Subcutaneous abdominal adipose tissue (tissue), 5 donors: ENCODE results near the gene CLIC6.

Experiments used
- H3K27ac ChIP-seq: one replicate; pipeline ENCODE4 v1.7.0; 2013; ENCODE audit warnings: low read depth, mild to moderate bottlenecking, inconsistent platforms, low read length, moderate library complexity
- H3K27me3 ChIP-seq, 5 donors: one replicate each; pipeline ENCODE4 v1.7.0; 2013; ENCODE audit warnings: low read length in 5 of 5, inconsistent platforms in 1 of 5; ENCODE audit not compliant: control insufficient read depth in 5 of 5, insufficient read depth in 4 of 5
- H3K36me3 ChIP-seq, 5 donors: one replicate each; pipeline ENCODE4 v1.7.0; 2013; ENCODE audit warnings: low read length in 5 of 5; ENCODE audit not compliant: control insufficient read depth in 5 of 5, insufficient read depth in 5 of 5
- H3K4me1 ChIP-seq, 5 donors: one replicate each; pipeline ENCODE4 v1.7.0; 2013; ENCODE audit warnings: low read length in 5 of 5, mild to moderate bottlenecking in 3 of 5, moderate library complexity in 1 of 5; ENCODE audit not compliant: control insufficient read depth in 5 of 5, insufficient read depth in 5 of 5
- H3K4me3 ChIP-seq, 5 donors: one replicate each; pipeline ENCODE4 v1.7.0; 2013; ENCODE audit warnings: low read length in 5 of 5, low read depth in 1 of 5
- H3K9ac ChIP-seq, 5 donors: one replicate each; pipeline ENCODE4 v1.7.0; 2013; ENCODE audit warnings: low read length in 5 of 5, mild to moderate bottlenecking in 4 of 5, moderate library complexity in 3 of 5
- H3K9me3 ChIP-seq, 5 donors: one replicate each; pipeline ENCODE4 v1.7.0; 2013; ENCODE audit warnings: low read length in 5 of 5; ENCODE audit not compliant: control insufficient read depth in 5 of 5
- donor health status: healthy.
- donor health status: healthy.
- donor health status: healthy.
- donor health status: healthy.
- donor health status: healthy.

CLIC6 gene

DNA sequence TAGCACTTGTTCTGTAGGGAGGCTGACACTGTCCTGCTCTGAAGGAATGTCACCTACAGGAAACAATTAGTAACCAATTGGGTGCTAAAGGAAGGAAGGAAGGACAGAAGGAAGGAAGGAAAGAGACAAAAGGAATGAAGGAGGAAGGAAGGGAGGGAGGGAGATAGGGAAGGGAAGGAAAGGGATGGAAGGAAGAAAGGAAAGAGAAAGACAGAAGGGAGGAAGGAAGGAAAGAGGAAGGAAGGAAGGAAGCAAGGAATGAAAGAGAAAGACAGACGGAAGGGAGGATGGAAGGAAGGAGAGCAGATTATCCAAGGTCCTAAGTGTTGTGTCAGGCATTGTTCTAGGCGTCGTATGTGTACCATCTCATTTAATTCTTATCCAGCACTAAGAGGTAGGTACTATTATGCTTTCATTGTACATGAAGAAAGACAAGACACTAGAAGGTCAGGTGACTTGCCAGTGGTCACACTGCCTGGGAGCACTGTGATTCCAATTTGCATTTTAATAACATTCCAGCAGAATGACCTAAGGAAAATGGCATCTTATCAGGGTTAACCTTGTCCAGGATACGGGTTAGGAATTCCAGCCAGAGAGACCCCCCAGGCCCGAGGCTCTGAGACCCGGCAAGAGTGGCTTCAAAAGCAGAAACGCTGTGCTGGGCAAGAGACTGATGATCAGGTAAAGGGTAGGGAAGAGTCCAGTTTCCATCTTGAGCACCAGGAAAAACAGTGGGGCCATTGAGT lies 29.6 kb downstream of the CLIC6 start:
- Histone ChIP-seq H3K27ac (no peak overlapping the region), H3K9ac (no peak overlapping the region), H3K36me3 (no peaks in the 10 kb centered on the region), H3K27me3 (no peaks in the 10 kb centered on the region), H3K9me3 (peaks cover 0 to 6% (median 0%) of the 10 kb centered on the region in 5 donors), H3K4me3 (no peak overlapping the region), H3K4me1 (peaks cover 0 to 23% (median 22%) of the 10 kb centered on the region in 5 donors)

GRCh38 chr21:34700605-34701004 lies 31.8 kb downstream of the CLIC6 start:
- H3K4me1 ChIP-seq: peaks cover 7 to 40% (median 35%) of the 10 kb centered on the region in 5 donors
- H3K27ac ChIP-seq: no peak overlapping the region
- no peaks in the 10 kb centered on the region for H3K9me3 ChIP-seq
- H3K4me3 ChIP-seq: no peak overlapping the region
- no peaks in the 10 kb centered on the region for H3K27me3 ChIP-seq
- H3K9ac ChIP-seq: no peak overlapping the region
- H3K36me3 ChIP-seq: no peaks in the 10 kb centered on the region

GRCh38 chr21:34701726-34702125 lies 32.9 kb downstream of the CLIC6 start:
- Histone ChIP-seq H3K4me3 (no peak overlapping the region), H3K9me3 (no peaks in the 10 kb centered on the region), H3K4me1 (peaks cover 7 to 35% (median 31%) of the 10 kb centered on the region in 5 donors), H3K36me3 (no peaks in the 10 kb centered on the region), H3K27ac (peak overlapping the region; percentile 64), H3K27me3 (no peaks in the 10 kb centered on the region), H3K9ac (peak overlapping the region in 1 of 5 donors; percentile 53)

DNA sequence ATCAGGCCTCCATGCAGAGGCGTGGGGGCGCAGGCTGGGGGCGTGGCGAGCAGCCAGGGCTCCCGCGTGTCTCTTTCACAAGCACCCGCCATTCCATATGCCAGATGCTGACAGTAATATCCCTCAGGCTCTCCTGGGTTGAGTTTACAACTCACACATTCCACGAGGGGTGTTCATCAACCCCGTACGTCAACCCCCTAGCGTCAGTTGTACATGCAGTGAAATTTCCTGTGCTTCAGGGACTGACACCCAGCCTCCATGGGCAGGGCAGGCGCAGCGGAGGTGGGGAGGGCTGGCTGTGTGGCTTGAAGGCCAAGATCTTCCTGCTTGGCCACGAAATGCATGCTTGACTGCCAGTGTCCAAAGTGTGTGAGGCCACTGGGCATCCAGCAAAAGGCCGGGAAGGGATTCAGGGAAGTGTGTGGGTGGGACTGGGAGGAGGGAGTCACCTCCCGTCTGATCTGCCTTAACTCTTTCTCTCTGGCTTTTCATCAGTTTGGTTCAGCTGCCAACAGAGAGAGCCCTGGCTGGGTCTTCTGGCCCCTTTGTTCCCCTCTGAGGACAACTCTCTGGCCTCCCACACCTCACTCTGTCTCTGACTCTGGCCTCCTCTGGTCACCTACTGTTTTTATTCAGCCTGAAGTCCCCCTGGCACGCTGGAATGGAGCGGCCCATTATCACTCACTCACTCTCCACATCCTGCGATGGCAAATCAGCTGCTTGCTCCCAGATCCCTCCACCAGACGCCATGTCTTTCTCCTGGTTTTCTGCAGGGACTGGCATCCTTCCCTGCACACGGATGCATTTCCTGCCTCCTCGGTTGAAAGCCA lies 33.8 kb downstream of the CLIC6 start:
- Histone ChIP-seq H3K27ac (peak overlapping the region; percentile 64), H3K4me3 (no peak overlapping the region), H3K9ac (peak overlapping the region in 2 of 5 donors; percentile 29 to 53), H3K27me3 (peaks cover 0 to 3% (median 0%) of the 10 kb centered on the region in 5 donors), H3K36me3 (no peaks in the 10 kb centered on the region), H3K4me1 (peaks cover 7 to 35% (median 31%) of the 10 kb centered on the region in 5 donors), H3K9me3 (no peaks in the 10 kb centered on the region)

- H3K9me3 ChIP-seq: no peaks in the 10 kb centered on the region
- peaks cover 0 to 4% (median 0%) of the 10 kb centered on the region in 5 donors for H3K27me3 ChIP-seq
- H3K27ac ChIP-seq: peak overlapping the region; percentile 64
These were observed 34.8 kb downstream of the CLIC6 start for GRCh38 chr21:34703571-34703970.

DNA sequence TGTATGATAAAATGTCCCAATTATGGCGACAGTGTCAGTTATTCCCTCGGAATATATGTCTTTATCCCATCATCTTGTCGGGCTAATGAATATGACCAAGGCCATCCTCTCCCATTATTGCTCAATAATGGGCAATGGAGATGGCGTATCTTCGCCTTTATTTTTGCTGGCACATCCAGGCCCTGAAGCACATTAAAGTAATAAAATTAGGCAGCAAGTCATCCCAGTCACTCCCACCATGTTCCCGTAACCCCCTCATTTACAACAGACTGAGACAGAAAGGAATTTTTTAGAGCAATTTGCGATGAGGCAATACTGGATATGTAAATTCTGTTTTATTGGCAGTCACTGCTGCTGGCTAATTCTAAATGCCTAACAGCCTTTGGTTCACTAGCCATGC lies 35.3 kb downstream of the CLIC6 start:
- Histone ChIP-seq H3K4me1 (peaks cover 7 to 35% (median 31%) of the 10 kb centered on the region in 5 donors), H3K36me3 (no peaks in the 10 kb centered on the region), H3K4me3 (no peak overlapping the region), H3K27ac (peak overlapping the region; percentile 78), H3K9ac (peak overlapping the region in 2 of 5 donors; percentile 29 to 74), H3K9me3 (no peaks in the 10 kb centered on the region), H3K27me3 (peaks cover 0 to 4% (median 0%) of the 10 kb centered on the region in 5 donors)

More at GRCh38 chr21:34703571-34703970, 34.8 kb downstream of the CLIC6 start:
- Histone ChIP-seq H3K4me3 (no peak overlapping the region), H3K36me3 (no peaks in the 10 kb centered on the region), H3K9ac (peak overlapping the region in 2 of 5 donors; percentile 21 to 41), H3K4me1 (peaks cover 7 to 35% (median 31%) of the 10 kb centered on the region in 5 donors)

- Histone ChIP-seq H3K9ac (peak overlapping the region in 2 of 5 donors; percentile 29 to 74), H3K4me1 (peaks cover 7 to 35% (median 31%) of the 10 kb centered on the region in 5 donors), H3K36me3 (no peaks in the 10 kb centered on the region), H3K9me3 (no peaks in the 10 kb centered on the region), H3K27me3 (peaks cover 0 to 4% (median 0%) of the 10 kb centered on the region in 5 donors), H3K4me3 (peak overlapping the region in 1 of 5 donors; percentile 24), H3K27ac (peak overlapping the region; percentile 78)
These were observed 36.2 kb downstream of the CLIC6 start for GRCh38 chr21:34705011-34705410.

- no peak overlapping the region for H3K4me3 ChIP-seq
- H3K27ac ChIP-seq: no peak overlapping the region
- no peaks in the 10 kb centered on the region for H3K36me3 ChIP-seq
- H3K9ac ChIP-seq: no peak overlapping the region
- H3K27me3 ChIP-seq: peaks cover 0 to 4% (median 0%) of the 10 kb centered on the region in 5 donors
- peaks cover 7 to 35% (median 31%) of the 10 kb centered on the region in 5 donors for H3K4me1 ChIP-seq
- no peaks in the 10 kb centered on the region for H3K9me3 ChIP-seq
These were observed 37.5 kb downstream of the CLIC6 start for GRCh38 chr21:34706337-34706736.

DNA sequence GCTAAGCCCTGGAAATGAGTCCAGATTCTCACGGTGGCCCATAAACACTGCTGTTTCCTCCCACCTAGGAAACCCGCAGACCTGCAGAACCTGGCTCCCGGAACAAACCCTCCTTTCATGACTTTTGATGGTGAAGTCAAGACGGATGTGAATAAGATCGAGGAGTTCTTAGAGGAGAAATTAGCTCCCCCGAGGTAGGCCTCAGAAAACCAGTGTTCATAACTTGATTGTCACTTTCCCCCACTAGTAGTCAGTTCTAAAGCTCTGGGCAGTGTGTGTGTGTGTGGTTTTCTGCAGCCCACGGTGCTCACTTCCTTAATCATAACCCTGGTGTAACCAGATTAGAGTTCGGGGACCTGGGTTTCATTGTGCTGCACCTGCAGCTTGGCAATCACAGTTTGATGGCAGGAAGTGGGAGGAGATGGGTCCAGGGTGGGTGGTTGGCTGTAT lies 39.1 kb downstream of the CLIC6 start:
- H3K9ac ChIP-seq: no peak overlapping the region
- peaks cover 7 to 26% (median 21%) of the 10 kb centered on the region in 5 donors for H3K4me1 ChIP-seq
- H3K9me3 ChIP-seq: no peaks in the 10 kb centered on the region
- H3K36me3 ChIP-seq: no peaks in the 10 kb centered on the region
- H3K4me3 ChIP-seq: no peak overlapping the region
- H3K27me3 ChIP-seq: peaks cover 0 to 4% (median 0%) of the 10 kb centered on the region in 5 donors
- no peak overlapping the region for H3K27ac ChIP-seq
